NOMO-1 treated with dmso at 0.1 percent for 144 hours (cell line): ENCODE measurements around the gene TFEB.

ENCODE experiments used
- DNase-seq: peaks from one replicate; lab custom pipeline; 2025; ENCODE audit not compliant: unreplicated experiment; lab: John Stamatoyannopoulos, UW

TFEB gene

DNA sequence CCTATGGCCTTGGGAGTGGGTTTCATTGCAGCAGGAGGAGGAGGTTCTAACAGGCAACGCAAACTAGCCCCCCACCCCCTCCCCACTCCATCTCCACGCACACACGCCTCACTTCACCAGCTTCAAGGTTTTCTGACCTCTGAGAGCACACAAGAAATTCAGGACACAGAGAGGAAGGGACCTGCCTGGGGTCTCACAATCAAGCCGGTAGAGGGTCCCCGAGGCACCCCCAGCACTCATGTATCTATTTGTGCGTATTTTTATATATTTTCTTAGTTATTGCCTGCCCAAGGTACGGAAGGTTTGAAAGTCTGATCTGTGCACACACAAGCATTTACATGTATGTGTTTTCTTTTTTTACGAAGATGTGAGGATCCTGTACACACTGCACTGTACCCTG is 80.2 kb downstream of the TFEB start:
- DNase-seq, result no peak

DNA sequence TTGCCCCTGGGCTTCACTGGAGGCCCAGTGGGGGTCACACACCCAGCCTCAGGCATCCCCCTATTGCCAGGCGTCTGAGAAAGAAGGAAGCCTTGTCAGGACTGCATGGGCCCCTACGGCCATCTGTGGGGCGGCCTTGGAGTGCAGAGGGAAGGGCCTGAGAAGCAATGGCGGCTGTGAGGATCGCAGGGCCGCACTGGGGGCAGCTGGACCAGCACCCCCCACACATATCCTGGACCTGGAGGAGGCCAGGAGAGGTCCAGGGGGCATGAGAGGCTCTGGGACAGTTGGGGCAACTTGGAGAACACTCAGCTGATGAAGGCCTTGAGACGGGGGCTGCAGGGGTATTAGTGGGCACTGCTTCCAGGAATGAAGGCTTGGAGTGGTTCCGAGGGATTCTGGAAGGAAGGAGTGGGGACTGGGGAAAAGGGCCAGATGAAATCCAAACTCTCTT is 80.7 kb downstream of the TFEB start:
- no peak for DNase-seq

DNA sequence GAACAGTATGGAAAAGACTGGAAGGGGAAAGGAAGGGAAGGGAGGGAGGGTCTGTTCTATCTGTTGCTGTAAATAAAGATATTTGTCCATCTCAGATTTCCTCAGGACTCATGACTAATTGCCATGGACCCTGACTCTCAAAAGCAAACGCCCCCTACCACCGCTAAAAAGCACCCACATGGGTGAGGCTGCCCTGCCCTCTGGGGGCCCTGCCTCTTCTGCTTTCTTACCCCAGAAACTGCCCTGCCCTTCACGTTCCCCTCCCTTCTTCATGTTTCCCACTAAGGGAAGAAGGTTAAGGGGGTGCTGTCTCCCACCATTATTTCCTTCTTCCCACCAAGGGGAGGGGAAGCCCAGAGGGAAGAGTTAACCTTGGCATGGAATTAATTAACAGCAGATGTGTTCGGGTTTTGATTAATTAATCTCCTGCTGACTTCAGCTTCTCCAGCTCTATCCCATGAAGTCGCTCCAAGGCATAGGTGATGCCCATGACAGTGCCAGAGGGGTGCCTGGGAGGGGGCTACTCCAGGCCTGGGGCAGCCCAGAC is 81.2 kb downstream of the TFEB start:
- no peak for DNase-seq

DNA sequence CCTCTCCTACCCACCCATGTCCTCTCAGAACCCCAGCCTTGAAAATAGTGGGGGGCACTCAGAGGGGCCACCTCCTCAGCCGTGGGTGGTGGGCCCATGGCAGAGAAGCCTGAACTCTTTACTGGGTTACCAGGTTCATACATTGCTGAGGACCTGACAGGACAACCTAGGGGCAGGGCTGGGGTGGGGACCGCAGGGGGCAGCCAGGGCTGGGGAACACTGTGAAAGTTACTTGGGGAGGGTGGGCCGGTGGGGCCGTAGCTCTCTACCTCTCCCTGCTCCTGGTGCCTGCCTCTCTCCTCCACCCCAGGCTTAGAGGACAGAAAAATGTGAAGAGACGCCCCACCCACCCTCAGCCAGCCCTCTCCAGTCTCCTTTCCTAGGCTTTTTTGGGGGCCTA is 81.7 kb downstream of the TFEB start:
- no peak for DNase-seq

DNA sequence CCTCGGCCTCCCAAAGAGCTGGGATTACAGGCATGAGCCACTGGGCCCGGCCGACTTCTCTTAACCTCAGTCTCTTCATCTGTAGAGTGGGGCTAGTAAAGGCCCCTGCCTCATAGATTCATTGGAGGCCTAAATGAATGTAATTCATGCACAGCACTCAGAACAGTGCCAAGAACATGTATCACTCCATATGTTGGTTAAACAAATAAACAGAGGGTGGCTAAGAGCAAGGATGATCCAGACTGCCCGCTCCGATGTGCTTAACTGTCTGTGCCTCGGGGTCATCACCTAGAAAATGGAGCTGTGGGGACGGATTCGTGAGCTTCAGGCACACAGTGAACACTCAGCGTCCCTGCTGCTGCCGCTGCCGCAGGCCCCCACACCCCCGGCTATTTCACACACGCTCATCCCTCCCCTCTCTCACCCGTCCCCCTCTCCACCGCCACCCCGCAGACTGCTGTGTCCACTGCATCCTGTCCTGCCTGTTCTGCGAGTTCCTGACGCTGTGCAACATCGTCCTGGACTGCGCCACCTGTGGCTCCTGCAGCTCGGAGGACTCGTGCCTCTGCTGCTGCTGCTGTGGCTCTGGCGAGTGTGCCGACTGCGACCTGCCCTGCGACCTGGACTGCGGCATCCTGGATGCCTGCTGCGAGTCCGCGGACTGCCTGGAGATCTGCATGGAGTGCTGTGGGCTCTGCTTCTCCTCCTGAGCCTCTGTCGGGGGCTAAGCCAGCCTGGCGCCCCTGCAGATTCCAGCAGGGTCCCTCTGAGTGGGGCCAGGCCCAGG is 82.3 kb downstream of the TFEB start:
- DNase-seq, result no peak

DNA sequence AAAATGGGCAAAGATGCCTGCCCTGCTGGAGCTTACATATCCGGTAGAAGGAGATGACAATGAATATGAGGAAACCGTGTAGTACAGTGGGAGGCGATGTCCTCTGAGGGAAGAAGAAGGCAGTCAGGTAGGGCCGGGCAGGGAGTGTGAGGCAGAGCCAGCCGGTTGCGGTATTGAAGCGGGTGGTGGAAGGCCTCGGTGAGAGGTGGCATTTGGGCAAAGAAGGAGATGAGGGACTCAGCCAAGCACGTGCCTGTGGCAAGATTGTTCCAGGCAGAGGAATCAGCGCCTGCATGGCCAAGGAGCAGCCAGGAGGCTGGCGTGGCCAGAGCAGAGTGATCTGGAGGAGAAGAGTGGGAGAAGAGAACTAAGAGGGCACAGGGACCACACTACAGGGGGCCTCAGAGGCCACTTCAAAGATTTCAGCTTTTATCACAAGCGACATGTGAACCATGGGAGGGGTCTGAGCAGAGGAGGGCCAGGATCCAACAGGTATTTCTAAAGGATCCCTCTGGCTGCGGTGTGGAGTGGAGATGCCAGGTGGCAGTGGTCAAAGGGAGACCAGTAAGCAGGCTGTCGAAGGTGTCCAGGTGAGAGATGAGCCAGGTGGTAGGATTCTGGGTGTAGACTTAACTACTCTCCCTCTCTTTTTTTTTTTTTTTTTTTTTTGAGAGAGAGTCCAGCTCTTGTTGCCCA is 83.3 kb downstream of the TFEB start:
- no peak for DNase-seq

DNA sequence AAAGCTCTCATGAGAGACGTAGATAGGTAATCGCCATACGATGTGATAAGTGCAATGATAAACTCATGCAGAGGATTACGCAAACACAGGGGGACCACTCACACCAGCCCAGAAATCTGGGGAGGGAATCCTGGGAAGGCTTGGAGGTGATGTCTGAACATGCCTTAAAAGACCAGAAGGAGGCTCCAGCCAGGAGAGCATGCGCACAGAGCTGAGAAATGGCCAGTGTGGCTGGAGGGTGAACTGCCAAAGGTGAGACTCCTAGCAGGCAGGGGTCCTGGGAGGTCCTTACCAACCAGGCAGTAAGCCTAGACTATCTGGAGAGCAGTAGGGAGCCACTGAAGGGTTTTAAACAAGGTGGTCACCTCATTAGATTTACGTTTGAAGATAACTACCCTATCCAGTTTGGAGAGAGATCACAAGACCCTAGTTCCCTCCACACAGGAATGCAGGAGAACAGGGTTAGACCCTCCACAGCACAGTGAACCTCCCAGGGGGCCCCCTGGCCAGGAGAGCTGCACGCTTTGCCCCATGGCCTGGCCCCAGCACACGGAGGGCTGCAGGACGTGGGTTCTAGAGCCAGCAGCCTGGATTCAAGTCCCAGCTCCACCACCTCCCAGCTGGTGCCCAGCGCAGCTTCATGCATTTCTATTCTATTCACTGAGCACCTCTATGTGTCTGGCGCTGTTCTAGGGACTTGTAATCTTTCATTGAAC is 84.0 kb downstream of the TFEB start:
- DNase-seq, result no peak

DNA sequence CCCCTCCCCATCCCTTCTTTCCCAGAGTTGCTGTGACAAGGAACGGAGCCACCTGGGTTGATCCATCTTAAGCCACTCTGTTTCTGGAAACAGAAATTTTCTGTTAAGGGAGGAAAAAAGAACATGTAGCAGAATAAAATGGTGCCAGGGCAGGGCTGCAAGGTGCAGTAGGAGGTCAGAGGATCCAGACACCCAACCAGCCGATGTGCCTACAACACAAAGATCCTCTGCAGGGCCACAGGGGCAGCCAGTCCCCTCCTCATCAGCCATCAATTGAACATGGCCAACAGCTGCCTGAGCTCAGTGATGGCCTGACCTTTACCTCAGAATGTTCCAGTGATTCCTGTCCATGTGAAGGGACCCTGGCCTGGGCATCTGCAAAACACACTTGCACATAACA is 85.3 kb downstream of the TFEB start:
- DNase-seq, result no peak

DNA sequence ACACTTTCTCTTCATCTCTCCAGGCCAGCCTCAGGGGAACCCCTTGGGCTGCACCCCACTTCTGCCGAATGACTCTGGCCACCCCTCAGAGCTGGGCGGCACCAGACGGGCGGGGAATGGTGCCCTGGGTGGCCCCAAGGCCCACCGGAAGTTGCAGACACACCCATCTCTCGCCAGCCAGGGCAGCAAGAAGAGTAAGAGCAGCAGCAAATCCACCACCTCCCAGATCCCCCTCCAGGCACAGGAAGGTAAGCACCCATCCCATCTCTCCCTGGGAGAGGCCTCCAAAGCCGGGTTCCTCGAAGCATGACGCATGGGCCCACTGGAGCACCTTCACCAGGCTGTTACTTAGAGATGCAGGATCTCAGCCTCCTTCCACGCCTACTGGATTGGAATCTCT is 85.8 kb downstream of the TFEB start:
- DNase-seq, result no peak

DNA sequence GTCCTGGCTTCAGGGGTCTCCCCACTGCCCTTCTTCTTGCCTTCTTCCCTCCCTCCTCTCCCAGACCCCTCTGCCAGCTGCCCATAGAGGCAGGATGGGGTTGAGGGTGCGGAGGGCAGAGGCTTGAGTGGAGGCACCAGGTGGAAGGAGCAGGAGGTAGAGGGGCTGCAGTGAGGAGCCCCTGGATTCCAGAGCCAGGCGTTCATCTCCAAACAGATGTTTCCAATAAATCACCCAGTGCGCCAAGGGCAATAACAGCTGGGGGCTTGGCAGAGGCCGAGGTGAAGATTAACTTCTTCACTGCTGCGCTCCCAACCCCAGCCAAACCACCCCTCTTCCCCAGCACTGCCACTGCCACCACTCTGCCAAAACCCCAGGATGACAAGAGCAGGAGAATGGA is 86.5 kb downstream of the TFEB start:
- DNase-seq, result no peak

DNA sequence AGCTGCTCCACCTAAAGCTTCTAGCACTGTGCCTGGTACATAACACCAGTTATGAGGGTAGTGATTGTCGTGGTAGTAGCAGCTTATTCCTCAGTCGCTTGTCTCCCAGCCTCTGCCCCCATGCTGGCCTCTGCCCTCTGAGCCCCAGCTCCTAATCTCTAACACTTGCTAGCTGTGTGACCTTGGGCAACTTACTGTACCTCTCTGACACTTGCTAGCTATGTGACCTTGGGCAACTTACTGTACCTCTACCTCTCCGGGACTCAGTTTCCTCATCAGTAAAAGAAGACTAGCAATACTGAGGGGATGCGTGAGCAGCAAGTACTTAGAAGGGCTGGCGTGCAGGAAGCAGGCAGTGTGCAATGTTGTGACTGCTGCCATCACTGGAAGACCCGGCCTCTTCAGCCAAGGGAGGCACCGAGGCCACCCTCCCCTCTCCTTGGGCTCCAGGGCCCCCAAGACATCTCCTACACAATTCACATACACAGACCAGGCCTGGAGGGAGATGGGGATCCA is 87.3 kb downstream of the TFEB start:
- no peak for DNase-seq

DNA sequence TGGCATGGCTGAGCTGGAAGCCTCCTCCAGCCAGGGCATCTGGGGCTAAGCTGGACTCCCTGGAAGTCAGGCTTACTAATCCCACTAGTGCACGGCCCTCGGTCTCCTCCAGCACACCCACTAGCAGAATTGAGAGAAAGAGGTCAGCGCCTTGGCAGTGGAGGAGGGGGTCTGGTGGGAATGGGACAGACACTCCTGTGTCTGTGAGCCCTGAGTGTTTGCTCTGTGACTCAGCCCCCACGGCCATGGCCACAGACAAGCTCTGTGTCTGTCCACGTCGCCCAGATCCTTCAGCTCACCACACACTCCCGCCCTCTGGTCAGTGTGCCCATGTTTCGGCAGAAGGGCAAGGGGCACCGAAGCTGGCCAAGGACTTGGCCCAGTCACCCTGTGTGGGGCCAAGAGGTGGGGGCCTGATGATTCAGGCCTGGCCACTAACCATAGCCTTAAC is 88.3 kb downstream of the TFEB start:
- no peak for DNase-seq

DNA sequence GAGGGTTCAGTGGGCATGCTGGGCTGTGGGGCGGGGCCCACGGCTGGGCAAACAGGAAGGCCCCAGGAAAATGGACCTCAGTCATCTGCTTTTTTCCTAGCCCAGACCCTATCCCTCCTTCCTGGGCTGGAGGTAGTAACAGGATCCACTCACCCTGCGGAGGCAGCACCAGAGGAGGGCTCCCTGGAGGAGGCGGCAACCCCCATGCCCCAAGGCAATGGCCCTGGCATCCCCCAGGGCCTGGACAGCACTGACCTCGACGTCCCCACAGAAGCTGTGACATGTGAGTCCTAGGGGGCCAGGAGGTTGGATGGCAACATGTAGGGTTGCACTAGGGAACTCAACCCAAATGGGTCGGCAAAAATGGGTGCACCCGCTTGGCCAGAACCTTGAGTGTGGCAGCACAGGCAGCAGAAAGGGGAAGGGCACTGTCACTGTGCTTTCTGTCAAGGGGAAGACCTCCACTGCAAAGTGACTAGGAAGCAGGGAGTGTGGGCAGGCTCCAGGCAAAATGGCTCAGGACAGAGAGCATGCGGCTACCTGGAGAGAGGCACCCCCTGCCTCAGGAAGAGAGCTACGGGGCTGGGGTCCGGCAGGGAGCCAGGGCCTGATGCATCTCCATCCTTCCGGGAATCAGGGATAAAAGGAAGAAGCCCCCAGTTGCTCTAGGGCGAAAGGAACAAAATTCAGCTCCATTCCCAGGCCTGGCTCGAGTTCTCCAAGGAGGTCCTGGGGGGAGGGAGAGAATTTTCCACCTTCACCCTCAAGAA is 89.2 kb downstream of the TFEB start:
- DNase-seq, result no peak

DNA sequence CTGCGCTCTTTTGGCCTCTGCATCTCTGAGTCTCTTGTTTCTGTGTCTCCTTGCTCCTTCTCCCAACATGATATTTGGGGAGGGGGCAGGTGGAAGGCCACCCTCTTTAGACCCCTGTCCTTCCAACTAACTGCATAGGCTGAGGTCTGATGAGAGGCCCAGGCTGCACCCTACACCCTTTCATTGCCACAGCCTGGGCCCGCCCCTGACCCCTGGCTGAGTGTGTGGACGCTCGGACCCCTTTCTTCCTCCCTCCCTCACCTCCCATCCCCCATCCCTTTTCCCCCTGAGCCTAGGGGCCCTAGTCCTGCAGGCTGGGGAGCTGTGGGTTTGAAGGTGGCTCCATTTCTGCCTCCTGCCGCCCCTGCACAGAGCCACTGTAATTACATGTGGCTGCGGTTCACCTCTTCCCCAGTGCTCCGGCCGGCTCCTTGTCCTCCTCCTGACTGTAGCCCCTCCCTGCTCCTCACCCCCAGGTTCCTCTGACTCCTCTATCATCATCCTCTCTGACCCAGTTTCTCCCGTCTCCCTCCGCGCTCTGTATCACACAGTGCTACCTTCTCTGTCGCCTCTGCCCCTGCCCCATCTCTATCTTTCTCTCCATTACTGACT is 90.3 kb downstream of the TFEB start:
- DNase-seq, result no peak

DNA sequence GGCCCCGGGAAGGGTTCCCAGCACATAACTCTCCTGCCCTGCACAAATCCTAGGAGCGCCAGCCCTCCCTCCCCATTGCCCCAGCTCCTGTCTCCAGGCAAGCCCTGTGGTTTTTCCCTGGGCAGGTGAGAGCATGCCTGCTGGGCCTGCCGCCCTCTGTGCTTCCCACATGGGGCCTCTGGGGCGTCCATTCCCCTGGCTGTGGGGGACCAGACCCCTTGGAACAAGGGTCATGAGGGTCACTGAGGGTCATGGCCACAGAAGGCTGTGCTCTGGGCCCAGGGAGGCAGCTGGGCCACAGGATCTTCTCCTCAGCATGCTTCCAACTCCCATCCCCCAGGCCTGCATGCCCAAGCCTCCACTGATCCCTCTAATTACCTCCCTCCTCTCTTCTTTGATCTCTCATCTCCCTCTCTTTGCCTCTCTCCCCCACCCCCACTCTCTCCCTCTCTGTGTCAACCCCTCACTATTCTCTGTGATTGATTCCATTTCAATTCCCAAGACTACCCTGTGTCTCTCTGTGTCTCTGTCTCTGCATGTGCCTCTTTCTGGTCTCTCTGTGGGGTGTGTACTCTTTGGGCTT is 91.0 kb downstream of the TFEB start:
- no peak for DNase-seq

DNA sequence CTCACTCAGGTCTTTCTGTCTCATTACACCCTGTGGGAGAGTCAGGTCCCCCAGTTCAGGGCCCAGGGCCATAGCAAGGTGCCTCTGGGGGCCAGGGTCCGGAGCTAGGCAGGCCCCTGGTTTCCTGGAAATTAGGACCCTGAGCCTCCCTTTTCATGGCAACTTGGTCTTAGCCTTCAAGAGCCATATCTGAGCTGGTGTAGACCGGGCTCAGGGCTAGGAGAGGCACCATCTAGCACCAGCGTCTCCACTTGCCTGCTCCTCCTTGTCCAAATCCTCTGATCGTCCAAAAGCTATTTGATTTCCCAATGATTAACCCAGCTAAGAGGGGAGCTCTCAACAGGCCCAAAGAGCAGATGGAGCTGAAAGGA is 91.5 kb downstream of the TFEB start:
- DNase-seq, result no peak

DNA sequence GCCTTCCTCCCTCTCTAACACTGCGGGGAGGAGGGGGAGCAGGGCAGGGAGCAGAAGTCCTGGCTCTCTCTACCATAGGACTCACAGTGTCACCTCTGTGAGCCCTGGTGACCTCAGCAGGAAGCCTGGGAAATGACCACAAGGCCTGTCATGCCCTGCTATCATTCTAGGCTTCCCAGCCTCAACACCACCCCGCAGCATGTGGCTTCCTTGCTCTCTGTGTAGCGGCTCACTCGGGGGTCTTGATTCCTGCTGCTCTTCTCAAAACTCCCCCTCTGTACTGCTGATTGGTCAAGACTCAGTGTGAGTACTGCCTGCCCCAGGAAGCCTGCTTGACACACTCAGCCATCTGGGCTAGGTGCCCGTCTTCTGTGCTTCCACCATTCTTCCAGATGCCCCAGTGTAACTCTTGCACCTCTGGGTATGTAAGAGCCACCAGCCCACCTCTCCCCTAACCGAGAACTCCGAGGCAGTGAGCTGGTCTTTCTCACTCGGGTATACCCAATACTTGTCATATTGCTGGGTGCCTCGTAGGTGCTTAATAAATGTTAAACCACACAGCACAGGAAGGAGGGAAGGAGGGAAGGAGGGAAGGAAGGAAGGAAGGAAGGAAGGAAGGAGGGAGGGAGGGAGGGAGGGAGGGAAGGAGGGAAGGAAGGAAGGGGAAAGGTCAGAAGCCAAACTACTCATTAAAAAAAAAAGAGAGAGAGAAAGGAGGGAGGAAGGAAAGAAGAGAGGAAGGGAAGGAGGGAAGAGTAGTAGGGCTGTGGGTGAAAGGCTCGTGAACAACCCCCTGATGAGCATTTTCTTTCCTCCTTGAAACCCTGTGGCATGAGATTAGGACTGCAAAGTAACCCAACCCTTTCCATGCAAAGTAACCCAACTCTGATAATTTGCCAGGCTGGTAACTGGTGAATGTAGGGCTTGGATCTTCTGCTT is 92.2 kb downstream of the TFEB start:
- no peak for DNase-seq

DNA sequence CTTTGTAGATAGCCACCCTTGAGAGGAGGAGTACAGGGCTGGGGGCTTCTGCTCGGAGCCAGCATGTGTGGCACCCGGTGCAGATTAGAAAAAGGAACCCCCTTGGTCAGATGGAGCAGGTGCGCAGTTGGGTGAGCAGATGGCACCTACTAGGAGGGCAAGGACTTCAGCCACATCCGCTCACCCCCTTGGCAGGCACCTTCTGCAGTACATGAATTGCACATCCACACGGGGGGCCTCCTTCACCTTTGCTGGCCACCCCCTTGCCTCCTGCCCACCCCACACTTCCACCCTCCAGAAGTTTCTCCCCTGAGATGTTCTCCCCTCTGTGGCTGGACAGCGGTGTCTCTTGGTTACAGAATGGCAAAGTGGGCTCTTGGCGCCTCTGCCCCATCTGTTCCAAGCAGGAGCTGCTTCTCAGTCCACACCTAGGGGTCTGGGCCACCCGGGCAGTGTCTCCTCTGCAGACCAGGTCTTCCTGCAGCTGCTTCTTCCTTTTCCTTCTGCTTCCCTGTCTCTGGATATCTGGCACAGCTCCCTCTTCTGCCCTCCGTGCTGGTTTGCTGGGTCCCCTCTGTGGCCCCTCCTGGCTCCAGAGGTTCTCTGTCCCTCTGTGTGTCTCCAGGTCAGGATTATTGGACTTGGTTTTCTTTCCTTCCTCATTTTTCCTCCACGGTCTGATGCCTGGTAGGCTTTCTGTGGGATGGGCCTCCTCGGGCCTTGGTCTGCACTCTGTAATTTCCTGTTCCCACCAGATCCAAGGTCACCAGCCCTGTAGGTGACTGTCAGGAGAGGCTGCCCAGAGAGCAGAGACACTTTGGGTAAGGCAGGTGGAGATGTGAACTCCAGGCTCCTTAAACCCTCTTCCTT is 93.1 kb downstream of the TFEB start:
- no peak for DNase-seq
